AG08396 (cell line): ENCODE data around the gene GBX1.

Experiments used
- DNase-seq: peaks from one replicate; pipeline ENCODE4 v3.0.0; 2012; ENCODE audit warnings: low spot score, mixed read lengths

Gene GBX1

DNA sequence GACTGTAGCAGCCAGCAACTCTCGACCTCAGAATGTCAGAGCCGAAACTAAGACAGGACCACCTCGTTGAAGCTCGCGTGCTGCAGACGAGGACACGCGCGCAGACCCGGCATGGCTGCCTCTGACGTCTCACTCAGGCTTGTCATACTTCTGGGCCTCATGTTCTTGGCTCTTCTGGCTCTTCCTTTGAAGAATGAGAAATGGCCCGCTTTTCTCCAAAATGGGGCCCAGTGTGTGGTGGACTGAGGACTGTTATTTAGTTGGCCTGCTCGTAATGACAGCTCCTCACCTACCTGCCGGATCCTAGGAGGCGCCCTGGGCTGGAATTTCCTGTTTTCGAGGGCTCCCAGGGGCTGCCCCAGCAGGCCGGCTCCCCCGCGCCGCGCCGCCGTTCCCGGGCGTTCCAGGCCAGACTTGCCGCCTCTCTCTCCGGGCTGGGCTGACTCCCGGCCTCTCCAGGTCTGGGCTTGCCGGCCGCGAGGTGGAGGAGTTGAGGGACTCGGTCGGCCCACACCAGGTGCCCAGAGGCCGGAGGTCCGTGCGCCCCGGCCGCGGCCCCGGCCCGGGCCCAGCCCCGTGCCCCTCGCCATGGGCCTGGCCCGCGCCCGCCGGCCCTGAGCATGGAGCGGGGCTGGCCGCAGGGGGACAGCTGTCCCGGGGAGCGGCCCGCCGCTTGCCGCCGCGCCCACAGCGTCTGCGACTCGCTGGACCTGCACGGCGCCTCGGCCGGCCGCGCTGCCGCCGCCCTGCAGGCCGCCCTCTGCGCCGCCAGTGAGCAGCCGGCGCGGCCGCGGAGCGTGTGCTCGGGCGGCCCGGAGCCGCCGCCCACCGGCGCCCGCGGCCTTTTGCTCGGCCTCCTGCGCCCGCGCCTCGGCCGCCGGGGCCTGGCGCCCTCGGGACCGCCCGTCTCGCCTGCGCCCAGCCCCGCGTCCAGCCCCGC, 53.1 kb downstream of the GBX1 start:
- DNase-seq: no peak

DNA sequence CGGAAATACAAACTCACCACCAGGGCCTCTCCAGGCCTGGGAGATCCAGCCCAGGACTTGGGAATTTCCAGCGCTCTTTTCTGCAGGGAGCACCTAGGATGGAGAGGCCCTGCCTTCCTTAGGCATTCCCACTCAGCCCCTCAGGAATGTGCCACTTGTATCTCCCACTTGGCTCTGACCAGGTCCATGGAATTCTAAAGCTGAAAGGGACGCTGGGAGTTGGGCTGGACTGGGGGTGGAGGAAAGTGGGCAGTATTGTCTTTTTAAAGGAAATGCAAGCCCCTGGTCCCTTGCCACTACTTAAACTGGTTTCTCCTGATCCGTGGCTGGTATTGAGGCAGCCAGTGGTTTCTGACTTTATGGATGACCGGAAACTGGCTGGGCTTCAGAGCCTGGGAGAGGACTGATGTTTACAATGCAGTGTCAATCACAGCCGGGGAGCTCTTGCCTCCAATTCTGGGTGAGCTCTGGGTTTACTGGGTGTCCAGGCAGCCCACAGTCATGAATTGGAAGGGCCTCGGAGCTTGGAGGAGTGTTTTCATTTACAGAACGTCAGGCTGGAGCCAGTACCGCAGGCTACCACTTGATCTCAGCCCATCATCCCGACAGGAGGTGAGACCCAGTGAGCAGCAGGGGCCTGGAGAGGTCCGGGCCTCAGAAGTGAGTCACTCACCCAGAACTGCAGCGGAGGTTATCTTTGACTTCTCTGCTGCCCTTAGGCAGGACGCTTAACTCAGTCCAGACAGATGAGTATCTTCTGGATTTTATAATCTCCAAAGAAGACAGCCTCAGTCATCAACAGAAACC, 53.9 kb downstream of the GBX1 start:
- peak; percentile 86 for DNase-seq

DNA sequence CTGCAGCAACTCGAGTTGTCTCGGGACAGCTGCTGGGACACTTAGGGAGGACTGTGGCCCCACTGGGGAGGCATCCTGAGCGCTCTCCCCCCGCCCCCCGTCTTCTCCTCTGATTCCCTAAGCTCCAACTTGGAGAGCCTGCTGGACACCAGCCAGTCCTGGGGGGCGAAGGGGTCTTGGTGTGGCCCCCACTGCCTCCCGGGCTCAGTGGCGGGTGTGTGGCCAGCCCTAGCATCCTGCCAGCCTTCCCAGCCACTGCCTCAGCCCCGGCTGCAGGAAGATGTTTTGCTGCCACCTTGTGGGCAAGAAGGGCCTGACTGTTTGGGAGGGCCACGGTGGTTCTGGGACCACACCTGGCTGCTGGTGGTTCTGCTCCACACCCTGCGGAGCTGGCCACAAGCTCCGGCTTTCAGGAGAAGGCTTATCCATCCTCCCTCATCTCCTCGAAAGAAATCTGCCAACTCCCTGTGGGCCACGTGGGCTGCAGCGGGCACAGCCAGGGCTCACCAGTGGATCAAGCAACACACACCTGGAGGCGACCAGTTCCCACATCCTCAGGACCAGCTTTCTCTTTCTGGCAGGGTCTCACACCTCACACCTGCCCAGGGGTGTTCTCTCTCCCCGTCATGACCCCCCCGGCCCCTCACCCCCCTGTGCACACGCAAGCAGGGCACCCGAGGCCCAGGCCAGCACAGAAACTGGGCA, 56.4 kb downstream of the GBX1 start:
- DNase-seq: peak; percentile 91

DNA sequence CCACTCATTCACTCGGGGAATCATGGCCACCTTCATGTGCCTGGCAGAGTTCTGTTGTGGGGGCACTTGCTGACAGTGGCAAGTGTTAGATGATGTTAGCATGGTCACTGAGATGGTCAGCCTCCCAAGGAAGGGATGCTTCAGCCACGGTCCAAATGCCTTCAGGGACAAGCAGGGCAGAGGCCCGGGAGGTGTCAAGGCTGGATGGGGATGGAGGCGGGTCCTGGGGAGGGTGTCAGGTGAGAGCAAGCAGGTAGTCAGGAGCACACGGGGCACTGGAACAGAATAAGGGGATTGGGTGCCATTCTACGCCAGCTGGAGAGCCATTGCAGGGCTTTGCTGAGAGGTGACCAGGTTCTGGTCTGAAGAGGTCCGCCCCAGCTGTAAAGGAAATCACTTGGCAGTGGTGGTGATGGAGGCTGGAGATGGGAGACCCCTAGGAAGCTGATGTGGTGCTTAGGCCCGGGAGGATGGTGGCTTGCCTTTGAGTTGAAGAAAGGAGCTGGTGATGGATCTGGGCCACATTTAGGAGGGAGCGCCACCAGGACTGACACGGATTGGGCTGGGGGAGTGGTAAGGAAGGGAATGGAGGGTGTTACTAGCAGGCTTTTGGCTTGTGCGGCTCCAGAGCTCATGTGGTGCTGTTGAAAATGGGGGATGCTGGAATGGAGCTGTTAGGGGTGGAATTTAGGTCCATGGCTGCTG, 57.1 kb downstream of the GBX1 start:
- DNase-seq: no peak

DNA sequence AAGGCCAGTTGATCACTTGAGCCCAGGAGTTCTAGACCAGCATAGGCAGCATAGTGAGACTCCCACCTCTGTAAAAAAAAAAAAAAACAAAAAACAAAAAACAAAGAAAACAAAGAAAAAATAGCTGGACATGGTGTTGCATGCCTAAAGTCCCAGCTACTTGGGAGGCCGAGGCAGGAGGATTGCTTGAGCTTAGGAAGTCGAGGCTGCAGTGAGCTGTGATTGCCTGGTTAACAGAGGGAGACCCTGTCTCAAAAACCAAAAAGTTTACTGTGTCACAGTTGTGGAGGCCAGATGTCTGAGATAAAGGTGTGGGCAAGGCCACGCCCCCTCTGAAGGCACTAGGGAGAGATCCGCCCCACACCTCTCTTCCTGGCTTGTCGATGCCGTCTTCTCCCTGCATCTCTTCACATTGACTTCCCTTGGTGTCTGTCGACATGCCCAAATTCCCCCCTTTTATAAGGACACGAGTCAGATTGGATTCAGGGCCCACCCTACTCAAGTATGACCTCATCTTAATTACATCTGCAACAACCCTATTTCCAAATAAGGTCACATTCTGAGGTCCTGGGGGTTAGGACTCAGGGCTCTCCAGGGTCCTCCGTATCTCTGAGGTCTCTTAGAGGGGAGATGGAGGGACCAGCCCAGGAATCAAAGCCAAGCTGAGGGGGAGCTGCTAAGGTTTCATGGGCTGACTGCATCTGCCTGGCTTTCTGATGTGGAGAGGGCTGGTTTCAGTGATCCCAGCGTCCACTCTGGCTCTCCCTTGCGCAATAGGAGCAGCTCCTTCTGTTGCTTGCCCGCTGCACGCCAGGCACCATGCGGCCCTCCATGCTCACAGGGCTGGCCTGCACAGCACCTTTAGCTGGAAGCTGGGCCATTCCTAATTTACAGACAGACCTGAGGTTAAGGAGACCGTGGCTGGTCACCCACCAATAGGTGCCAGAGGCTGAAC, 58.1 kb downstream of the GBX1 start:
- DNase-seq: peak; percentile 76

DNA sequence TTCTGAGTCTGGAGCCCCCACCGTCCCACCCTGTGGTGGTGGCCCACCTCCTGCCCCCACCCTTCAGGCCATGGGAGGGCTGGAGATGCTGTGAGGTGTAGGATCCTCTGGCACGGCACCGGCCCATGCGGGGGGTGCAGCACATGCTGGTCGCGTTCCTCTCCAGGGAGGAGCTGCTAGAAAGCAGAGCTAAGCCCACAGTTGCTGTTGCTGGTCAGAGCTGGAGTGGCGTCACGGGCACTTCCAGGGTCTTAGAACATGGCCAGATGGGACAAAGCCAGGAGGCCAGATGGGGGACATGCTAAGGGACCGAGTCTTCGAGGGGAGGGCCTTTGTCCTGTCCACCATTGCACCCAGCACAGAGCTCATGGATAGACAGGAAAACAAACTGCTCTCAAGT, 59.6 kb downstream of the GBX1 start:
- DNase-seq: no peak

DNA sequence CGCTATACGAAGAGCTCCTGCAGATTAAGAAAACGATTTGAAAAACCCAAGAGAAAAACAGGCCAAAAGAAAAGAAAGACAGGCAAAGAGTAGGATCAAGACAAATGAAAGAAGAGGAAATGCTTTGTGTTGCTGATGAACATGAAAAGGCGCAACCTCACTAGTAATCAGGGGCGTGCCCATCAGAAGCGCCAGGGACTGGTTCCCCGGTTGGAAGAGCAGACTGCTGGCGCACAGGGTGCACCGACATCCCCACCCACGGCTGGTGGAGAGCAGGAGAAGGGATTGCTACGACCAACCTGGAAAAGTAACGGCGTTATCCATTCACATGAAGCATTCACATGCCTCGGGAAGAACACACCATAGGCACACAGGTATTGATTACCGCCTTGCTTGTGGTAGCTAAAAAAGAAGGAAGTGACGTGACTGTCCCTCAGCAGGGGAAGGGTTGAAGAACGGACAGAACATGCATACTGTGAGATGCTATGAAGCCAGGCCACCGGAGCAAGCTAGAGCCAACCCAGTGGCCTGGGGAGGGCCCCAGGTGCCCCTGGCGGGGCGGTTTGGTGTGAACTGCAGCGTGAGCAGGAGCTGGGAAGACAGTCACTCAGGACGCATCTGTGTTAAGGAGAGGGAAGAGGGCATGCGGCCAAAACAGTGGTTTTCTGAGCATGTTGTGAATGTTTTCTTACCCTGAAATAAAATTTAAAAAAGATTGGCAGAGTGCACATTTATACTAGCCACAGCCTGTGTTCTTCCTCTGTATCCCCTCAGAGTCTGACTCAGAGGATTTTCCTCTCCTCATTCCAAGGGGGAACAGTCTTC, 62.9 kb downstream of the GBX1 start:
- peak; percentile 68 for DNase-seq

DNA sequence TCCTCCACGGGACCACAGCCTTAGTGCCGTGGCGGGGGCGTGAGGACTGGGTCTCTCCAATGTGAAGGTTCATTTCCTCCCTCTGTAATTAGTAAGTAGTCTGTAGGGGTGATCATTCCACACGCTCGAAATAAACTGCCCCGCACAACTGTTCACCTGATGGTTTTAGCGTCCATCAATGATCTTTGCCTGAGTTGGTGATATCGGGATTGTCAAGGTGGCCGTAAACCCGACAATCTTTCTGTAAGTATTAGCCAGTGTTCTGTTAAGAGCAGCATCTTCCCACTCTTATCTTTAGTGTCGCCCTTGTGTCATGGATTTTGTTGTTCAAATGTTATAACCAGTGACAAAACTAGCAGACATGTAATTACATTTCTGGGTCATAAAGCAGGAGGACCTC, 63.5 kb downstream of the GBX1 start:
- no peak for DNase-seq

DNA sequence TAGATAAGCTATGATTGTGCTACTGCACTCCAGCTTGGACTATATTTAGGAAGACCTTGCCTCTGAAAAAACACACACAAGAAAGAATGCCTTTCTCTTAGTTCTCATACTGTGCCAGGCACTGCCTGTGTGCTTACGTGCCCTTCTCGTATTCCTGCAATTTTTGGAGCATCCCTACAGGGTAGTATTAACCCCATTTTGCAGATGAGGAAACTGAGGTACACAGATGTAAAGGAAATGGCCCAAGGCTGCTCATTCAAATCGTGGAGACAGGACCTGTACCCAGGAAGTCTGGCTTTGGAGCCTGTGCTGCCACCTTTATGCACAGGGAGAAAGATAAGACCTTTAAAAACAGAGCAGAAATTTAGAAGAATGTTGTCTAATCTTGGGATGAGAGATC, 64.5 kb downstream of the GBX1 start:
- no peak for DNase-seq

DNA sequence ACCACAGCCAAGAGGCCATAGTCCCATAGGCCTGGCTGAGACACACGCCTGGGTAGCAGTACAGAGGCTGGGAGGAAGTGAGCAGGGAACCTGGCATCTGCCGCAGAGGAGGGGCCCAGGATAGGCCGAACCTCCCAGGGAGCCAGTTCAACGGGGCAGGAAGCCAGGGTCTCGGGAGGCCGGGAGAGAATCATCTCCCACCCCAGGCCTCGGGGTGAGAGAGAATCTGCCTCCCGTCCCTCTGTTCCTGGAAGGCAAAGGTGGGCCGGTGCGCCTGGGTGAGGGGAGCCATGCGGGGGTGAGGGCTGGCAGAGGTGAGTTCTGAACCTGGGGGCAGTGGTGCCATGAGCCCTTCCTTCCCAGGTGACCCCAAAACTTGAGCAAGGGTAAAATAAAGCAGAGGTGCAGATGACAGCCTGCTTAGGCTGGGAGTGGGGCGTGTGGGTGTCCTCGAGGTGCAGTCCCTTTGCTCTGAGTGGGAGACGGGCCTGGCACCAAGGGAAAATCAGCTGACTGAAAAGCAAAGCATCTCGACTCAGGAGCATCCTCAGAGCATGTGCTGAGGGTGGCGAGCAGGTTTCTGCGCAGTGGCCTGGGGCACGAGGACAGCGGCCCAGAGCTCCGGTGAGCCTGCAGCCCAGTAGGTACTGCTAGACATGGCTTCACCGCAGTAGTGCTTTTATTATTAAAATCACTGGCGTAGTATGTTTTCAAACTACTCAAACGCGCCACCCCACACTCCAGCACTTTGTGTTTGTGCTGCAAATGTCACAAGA, 65.7 kb downstream of the GBX1 start:
- DNase-seq: no peak

DNA sequence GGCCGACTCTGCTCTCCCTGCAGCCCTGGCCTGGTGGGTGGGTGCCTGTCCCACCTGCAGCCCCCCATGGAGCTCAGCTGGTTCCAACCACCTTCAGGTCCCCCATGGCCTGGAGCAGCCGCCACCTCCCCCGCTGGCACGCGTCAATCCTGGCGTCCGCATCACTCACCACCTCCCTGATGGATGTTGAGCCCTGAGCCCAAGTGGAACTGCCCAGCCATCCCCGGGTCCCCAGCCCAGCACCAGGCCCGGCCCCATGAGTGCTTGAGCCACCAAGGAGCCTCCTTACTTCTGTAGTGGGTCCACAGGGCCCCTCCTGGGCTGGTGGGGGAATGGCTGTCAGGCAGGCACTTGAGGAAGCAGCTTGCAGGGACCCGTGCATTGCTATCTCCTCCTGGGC, 66.6 kb downstream of the GBX1 start:
- DNase-seq: no peak

DNA sequence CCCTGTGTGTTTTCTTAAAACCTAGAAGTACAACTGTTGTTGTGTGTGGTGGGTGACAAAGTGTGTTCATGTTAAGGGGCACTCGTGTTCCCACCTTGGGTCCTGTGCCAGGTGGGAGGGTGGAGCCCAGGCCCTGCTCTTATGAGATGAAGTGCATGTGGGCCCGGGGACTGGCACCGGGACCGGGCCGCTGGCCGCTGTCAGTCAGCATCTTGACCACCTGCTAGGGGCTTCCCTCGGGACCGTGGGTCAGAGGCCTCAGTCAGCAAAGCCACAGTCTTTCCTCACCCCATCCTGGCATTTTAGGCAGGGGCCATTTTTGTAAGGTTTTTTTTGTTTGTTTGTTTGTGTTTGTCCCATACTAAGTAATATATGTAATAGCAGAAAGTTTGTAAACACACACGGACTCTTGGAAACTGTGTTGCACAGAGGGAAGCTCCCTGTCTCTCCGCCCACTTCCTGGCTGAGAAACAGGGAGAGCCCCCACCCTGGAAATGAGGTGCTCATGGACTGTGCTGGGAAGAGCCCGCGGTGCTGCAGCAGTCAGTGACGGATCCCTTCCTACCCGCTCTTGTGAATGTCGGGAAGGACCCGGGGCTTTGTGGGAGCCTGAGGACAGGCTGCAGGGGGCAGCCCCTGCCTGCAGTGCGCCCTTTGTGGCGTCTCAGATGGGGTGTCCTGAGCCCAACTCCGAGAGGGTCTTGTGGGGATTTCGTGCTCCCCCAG, 67.8 kb downstream of the GBX1 start:
- no peak for DNase-seq
